GM12873 (cell line): ENCODE results near the gene ITGA7.

Experiments
- TF ChIP-seq, protein P1 (sequence below): IDR thresholded peaks from 2 replicates; pipeline ENCODE4 v1.5.1; 2012; ENCODE audit warnings: low read depth, mild to moderate bottlenecking, moderate library complexity, low read length, control low read depth; ENCODE audit not compliant: insufficient read depth; ENCODE audit errors: missing control alignments

Gene ITGA7

DNA sequence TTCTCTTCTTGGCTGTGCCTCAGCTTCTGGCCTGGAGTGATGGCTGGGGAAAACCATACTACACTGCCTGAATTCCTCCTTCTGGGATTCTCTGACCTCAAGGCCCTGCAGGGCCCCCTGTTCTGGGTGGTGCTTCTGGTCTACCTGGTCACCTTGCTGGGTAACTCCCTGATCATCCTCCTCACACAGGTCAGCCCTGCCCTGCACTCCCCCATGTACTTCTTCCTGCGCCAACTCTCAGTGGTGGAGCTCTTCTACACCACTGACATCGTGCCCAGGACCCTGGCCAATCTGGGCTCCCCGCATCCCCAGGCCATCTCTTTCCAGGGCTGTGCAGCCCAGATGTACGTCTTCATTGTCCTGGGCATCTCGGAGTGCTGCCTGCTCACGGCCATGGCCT lies 70.9 kb downstream of the ITGA7 start, which contains the start of gene OR10P1:
Gene OR10P1, plus strand, starts transcription at position 40 of the 400 bp plus-strand sequence. Its CDS starts 0 bp downstream, at position 40.
- TF ChIP-seq, protein P1, sequence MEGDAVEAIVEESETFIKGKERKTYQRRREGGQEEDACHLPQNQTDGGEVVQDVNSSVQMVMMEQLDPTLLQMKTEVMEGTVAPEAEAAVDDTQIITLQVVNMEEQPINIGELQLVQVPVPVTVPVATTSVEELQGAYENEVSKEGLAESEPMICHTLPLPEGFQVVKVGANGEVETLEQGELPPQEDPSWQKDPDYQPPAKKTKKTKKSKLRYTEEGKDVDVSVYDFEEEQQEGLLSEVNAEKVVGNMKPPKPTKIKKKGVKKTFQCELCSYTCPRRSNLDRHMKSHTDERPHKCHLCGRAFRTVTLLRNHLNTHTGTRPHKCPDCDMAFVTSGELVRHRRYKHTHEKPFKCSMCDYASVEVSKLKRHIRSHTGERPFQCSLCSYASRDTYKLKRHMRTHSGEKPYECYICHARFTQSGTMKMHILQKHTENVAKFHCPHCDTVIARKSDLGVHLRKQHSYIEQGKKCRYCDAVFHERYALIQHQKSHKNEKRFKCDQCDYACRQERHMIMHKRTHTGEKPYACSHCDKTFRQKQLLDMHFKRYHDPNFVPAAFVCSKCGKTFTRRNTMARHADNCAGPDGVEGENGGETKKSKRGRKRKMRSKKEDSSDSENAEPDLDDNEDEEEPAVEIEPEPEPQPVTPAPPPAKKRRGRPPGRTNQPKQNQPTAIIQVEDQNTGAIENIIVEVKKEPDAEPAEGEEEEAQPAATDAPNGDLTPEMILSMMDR: no peak

DNA sequence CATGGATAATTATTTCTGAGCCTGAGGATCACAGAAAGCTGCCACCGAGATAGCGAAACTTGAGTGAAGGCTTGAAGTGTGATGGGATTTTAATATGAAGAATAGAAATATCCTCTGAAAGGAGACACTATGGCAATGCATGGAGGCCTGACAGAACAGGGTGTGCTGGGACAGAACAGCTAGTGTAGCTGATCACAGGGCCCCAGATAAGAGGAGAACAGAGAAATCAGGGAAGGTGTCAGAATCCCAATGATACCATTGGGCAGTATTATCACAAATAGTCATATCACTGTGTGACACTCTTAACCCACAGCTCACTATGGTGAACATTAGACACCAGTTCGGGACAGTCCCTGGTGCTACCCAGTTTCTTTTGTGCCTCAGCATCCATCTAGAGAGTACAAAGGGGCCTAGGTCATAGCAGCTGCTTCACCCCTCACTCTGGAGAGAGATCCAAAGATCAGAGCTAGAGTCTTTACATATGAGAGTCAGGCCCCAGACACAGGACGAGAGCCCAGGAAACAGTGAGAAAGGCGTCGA lies 71.5 kb downstream of the ITGA7 start:
- TF ChIP-seq, protein P1: no peak
